HPDE6-E6E7 (cell line): ENCODE data around the gene BUB1B.
A peak's percentile ranks its signal among the peaks of the same experiment; 100 is the strongest.

ENCODE experiments used
- DNase-seq: peaks from one replicate; pipeline ENCODE4 v3.0.0; 2011; ENCODE audit warnings: missing footprints; ENCODE audit errors: extremely low spot score

Gene BUB1B

DNA sequence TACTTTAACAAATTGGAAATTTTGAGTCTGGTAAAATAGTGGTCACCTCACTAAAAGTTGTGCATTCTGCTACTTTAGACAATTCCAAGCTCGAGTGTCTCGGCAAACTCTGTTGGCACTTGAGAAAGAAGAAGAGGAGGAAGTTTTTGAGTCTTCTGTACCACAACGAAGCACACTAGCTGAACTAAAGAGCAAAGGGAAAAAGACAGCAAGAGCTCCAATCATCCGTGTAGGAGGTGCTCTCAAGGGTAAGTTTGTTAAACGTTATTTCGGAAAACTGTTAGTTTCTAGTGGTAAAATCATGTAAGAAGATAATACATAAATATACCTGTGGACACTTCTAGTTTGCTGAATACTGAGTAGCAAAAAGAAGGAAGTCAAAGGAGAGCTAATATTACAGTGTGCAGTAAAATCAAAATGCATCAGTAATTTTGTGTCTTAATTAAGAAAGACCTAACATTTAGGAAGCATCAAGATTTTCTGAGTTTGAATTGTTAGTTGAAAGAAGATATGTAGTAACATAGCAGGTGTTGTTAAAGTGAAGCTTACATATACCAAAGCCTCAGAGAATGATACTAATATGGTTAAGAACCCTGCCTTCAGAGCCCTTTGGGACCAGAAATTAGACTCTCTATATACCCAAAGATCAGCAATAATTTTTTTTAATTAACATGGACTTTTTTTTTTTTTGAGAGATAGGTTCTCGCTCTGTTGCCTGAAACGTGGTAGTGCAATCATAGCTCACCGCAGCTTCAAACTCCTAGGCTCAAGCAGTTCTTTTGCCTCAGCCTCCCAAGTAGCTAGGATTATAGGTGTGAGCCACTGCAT, 23.0 kb downstream of the BUB1B start:
- no peak for DNase-seq

- DNase-seq, result peak; percentile 11
Observed at GRCh38 chr15:40190591-40190990, 29.7 kb downstream of the BUB1B start.

DNA sequence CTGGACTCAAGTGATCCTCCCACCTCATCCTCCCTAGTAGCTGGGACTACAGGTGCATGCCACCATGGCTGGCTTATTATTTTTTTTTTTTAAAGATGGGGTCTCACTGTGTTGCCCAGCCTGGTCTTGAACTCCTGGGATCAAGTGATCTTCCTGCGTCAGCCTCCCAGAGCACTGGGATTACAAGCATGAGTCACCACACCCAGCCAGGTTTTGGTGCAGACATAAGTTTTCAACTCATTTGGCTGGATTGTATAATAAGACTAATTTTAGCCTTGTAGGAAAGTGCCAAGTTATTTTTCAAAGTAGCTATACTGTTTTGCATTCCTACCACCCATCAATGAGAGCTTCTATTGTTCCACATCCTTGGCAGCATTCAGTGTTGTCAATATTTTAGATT, 32.1 kb downstream of the BUB1B start:
- no peak for DNase-seq

- DNase-seq, result no peak
Observed at GRCh38 chr15:40197434-40197833, 36.6 kb downstream of the BUB1B start.

DNA sequence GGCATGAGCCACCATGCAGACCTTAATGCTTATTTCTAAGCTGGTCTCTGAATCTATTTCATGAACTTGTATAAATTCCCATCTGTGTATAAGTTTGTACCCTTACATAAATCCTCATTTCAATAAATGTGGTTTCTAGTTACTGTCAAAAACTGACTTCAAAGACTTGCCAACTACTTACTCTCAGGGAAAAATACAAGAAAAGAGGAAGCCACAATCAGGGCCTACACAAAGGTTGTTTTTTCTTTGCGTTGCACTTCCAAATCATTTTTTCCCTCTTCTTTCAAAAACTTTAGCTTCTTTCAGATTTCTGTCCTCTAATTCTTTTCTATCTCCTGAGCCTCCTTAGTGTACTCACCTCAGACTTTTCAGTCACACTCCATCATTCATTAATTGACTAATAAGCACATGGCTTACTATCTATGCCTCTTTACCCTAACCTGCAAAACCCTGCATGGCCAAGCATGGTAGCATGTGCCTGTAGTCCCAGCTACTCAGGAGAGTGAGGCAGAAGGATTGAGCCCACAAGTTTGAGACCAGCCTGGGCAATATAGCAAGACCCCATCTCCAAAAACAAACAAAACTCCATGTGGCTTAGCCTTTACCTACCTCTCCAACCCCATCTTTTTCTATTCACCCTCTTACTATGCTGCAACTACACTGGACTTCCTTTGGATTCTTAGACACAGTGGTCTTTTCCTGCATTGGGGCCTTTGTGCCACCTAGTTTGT, 37.7 kb downstream of the BUB1B start:
- DNase-seq, result no peak

- no peak for DNase-seq
Observed at GRCh38 chr15:40204100-40204499, 43.2 kb downstream of the BUB1B start.

DNA sequence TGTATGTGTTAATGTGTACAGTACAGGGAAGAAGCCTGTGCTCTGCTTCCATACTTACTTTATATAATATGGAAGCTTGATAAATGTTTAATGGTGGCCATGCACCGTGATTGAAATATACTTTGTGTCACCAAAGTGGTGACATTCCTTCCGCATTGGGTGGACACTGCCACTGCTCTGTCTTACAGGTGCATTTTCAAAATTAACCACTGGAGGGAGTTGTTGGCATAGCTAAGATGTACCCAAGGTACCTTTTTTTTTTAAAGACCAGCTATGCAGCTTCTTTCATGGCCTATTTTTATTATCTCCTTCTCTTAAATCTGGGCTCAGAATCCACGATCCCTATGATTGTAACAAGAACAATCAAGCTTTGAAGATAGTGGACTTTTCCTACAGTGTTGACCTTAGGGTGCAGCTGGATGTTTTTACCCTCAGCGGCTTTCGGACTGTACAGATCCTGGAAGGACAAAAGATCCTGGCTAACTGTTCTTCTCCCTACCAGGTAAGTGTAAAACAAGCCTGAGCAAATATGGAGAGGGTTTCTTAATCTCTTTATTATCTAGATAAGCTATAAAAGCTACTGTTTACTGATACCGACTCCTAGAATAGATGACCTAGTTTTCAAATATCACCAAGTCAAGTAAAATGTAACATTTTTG, 56.4 kb downstream of the BUB1B start:
- DNase-seq, result peak; percentile 44

- no peak for DNase-seq
Observed at GRCh38 chr15:40219801-40220200, 58.9 kb downstream of the BUB1B start.

- no peak for DNase-seq
Observed at GRCh38 chr15:40222131-40222530, 61.3 kb downstream of the BUB1B start.

- DNase-seq, result no peak
Observed at GRCh38 chr15:40226736-40227135, 65.9 kb downstream of the BUB1B start.

- no peak for DNase-seq
Observed at GRCh38 chr15:40229316-40229715, 68.4 kb downstream of the BUB1B start.

- no peak for DNase-seq
Observed at GRCh38 chr15:40229956-40230355, 69.1 kb downstream of the BUB1B start.

DNA sequence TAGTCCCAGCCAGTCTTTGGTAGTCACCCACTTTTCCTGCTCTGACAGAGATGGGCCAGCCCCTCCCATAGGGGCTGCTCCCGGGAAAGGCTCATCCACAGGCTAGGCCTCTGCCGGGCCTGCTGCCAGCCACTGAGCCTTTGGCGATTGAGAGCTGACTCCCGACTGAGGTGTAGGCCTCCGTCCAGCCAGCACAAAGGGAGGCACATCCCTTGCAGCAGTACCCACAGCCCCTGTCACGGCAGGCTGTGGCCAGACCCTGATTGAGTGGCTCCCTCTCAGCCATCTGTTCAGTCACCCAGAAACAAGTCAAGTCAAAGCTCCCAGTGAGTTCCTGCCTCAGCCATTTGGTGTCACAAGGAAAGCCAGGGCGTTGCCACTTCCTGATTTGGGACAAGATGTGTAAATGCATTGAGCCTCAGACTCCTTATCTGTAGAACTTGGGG, 71.8 kb downstream of the BUB1B start:
- no peak for DNase-seq

DNA sequence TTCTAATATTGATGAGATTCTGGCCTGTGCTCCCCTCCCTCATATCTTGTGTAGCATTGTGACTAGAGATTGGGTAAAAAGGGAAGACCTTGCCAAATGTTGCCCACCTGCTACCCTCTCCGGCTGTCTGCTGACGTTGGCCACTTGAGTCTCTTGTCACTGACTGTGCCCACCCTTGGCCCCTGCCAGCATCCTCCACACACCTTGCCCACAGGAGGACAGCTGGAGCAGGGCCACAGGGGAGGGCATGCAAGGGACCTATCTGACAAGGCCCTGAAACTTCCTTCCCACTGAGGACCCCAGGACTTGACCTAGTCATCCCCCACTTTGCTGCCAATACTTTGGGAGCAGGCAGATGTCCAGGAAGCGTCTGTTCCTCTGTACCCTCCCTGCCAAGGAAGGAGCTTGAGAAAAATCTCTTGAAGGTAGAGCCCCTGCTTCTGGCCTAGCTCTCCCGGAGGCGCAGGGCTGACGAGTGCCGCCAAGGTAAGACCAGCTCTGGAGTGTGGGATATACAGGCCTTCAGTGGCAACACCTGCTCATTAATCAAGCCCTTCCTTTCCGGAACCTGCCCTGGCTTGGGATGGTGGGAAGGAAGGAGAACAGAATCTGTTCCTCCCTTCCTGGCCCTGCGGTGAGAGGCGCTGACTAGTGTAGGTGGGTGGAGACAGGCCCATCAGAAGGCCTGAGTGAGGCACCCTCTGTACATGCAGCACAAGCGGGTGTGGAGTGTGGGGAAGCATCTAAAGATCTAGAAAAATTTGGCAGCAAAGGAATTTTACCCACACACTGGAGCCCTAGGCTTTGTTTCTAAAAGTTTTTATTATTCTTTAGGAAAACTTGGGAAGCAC, 73.1 kb downstream of the BUB1B start:
- no peak for DNase-seq

DNA sequence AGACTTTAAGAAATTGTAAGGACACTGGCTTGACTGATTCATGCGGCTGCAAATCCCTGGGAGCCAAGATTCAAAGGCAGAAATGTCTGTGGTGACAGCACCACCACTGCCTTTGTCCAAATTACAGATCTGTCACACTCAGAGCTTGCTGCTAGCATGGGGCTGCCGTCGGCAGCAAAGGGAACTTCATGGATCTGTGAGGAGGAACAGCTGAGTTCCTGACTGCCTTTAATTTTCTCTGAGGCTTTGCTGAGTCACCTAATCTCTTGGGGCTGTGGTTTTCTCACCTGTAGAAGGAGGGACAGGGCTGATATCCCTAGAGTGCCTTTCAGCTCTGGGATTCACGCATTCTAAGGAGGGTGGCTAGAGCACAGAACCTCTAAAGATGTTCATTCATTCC, 73.9 kb downstream of the BUB1B start:
- DNase-seq, result no peak

GRCh38 chr15:40235201-40235885, 74.5 kb downstream of the BUB1B start:
- DNase-seq, result no peak

DNA sequence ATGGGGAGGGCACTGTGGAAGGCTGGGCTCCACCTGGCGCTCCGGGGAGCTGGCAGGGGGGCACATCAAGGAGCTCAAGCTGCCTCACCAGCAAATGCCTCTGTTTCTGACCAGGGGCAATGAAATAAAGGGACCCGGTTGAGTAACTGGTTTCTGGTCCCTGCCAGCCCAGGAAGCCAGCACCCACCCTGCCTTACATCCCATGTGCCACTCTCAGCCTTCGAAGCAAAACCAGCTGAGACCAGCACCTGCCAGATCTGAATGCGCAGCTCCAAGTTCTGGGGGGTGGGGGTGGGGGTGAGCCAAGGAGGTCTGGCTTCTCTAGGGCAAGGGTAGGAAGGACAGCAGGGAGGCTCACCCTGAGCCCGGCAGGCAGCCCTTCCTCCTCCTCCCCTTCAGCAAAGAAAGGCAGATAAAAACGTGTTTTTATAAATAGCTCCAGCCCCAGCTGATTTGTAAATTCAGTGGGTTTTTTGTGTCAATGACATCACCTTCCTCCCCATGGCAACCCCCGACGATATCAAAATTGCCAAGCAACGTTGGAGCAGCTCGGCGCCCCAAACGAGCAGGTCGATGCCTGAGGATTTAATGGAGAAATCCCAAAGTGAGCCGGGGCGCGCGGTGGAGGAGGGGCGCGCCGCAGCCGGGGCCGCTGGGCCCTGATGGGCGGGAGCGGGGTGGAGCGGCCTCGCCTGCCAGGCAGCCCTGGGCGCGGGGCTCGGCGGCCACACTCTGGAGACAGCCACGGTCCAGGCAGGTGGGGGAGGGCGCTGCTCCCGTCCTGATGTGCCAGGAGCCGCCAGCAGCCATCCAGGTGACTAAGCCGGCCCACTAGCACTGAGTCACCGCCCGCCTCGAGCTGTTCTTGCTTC, 77.9 kb downstream of the BUB1B start, which contains the start of gene PAK6:
TSS of gene PAK6 (plus strand) at position 532 of the 872 bp plus-strand sequence. CDS start 25,723 bp downstream, outside the sequence.
- DNase-seq, result peak; percentile 92

DNA sequence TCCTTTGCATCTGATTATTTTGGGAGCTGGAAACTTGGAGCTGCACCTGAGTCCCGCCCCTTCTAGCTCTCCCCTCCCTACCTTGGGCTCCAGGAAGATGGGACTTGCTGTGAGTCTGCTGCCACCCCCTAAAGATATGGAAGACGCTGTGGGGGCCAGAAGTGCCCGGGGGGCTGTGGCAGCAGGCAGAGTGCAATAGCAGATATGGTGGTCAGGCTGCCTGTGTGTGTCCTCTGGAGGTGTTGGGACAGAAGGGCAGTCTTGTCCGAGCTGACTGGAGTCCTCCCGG, 78.5 kb downstream of the BUB1B start:
- no peak for DNase-seq

GRCh38 chr15:40239693-40240618, 79.1 kb downstream of the BUB1B start:
- DNase-seq, result no peak
